MM.1S (cell line): ENCODE results near the gene CXCR4.

ENCODE experiments used
- EZH2phosphoT487 ChIP-seq: fragments of 300-600 bp; sonication (generic); IDR thresholded peaks from 2 replicates; pipeline ENCODE4 v1.6.1; 2018; ENCODE audit warnings: antibody characterized with exemption, low read length
- TF ChIP-seq, protein P1 (sequence below): fragments of 300-600 bp; sonication (generic); IDR thresholded peaks from 2 replicates; pipeline ENCODE4 v1.5.1; 2016; ENCODE audit warnings: antibody characterized with exemption, low read length, mixed read lengths

DNA sequence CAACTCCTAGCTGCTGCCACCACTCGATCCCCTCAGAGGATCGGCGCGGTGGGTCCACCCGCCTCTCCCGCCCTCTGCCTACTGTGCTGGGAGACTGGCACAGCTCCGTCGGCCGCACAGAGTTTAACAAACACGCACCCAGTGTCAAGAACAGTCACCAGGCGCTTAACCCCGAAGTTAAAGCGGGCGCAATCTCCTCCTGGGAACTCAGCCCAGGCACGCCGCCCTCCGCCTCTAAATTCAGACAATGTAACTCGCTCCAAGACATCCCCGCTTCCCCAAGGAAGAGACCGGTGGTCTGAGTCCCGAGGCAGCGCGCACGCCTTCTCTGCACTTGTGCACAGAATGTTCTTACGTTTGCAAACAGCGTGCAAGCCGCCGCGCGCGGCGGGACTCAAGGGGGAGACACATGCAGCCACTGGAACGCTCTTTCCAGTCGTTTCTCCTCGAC, 533 bp downstream of the CXCR4 start:
- TF ChIP-seq, protein P1, sequence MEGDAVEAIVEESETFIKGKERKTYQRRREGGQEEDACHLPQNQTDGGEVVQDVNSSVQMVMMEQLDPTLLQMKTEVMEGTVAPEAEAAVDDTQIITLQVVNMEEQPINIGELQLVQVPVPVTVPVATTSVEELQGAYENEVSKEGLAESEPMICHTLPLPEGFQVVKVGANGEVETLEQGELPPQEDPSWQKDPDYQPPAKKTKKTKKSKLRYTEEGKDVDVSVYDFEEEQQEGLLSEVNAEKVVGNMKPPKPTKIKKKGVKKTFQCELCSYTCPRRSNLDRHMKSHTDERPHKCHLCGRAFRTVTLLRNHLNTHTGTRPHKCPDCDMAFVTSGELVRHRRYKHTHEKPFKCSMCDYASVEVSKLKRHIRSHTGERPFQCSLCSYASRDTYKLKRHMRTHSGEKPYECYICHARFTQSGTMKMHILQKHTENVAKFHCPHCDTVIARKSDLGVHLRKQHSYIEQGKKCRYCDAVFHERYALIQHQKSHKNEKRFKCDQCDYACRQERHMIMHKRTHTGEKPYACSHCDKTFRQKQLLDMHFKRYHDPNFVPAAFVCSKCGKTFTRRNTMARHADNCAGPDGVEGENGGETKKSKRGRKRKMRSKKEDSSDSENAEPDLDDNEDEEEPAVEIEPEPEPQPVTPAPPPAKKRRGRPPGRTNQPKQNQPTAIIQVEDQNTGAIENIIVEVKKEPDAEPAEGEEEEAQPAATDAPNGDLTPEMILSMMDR: no peak
- no peak for TF ChIP-seq EZH2phosphoT487
